Dermis microvascular lymphatic vessel endothelial cell (primary cell): ENCODE results near the gene LRRN2. TPM values are rescaled to one million over a fixed set of nuclear protein-coding genes. Genes with fewer than 3 reads are reported as not detected.

Experiments used
- DNase-seq, 2 donors: peaks; one replicate each; pipeline versions ENCODE4 v3.0.0 to v3.0.0-alpha.2; 2010; ENCODE audit warnings: low read depth in 2 of 2
- total RNA-seq: library from RNA; depleted of rRNA; stranded (reverse); fragments of >200 nt; gene quantifications from 2 replicates; pipeline ENCODE4 v1.2.1, GENCODE V29; 2014

Gene LRRN2
- total RNA-seq, 1 donor from 2014 or later, result 0.13 TPM

- DNase-seq, result no peak
Measured at GRCh38 chr1:204712708-204713430, 27.3 kb upstream of the LRRN2 start.

DNA sequence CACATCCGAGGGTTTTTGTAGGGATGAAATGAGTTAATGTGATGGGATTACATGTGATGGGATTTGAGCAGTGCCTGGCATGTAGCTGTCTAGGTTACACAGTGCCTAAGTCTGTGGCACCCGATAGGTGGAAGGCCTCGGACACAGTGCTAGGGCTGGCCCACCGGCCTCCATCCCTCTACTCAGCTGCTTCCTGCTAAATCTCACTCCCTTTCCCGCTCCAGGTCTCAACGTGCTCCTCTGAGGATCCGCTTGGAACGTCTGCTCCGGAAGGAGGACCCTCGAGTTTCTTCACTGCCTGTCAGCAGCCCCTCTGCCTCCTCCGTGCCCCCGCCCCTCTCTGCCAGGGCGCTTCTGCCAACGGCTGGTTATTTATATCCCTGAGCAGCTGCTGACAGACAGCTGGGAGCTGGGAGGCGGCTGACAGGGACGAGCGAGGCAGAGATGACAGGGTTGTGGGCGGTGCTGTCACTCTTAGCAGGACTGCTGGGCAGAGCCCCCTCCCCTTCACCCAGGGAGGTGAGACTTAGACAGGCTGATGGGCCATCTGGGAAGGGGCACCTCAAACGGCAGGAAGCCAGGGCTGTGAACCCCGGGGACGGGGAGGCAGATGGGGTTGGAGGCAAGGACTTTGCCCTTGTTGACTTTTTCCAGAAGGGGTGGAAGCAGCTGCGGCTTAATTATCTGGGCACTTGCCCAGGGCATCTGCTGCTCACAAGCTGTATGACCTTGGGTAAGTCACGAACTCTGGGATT lies 26.6 kb upstream of the LRRN2 start:
- DNase-seq, result no peak

DNA sequence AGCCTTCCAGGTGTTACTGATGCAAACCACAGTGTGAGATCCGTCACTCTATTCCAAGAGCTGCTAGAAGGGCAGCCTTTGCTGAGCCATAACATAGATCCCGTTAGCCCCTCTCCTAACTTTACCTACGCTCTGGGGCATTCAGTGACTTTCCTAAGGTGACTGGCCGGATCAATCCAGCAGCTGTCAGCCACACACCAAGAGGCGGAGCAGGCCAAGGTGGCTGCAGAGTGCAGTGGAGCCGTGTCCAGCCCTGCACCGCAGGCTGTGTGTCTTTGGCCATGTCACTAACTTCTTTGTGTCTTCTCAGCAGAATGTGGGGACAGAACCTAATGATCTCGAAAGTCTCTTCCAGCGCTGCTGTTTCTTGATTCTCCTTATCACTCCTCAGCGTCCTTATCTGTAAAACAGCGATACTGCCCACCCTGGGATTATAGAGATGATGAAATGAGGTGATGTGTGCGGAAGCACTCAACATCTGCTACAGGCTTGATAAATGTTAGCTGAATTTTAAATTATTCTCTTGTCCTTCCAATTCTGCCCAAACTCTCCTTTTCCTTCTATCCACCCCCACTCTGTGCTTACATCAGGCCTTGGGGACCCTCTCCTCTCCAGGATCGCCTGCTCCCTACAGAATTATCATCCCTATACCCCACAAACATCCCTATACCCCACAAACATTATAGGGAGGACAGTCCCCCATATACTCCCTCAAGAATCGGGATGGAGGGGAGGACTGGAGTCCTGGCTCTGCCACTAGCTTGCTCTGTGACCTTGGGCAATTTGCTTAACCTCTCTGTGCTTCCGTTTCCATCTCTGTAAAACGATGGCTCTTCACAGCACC lies 25.8 kb upstream of the LRRN2 start:
- no peak for DNase-seq

DNA sequence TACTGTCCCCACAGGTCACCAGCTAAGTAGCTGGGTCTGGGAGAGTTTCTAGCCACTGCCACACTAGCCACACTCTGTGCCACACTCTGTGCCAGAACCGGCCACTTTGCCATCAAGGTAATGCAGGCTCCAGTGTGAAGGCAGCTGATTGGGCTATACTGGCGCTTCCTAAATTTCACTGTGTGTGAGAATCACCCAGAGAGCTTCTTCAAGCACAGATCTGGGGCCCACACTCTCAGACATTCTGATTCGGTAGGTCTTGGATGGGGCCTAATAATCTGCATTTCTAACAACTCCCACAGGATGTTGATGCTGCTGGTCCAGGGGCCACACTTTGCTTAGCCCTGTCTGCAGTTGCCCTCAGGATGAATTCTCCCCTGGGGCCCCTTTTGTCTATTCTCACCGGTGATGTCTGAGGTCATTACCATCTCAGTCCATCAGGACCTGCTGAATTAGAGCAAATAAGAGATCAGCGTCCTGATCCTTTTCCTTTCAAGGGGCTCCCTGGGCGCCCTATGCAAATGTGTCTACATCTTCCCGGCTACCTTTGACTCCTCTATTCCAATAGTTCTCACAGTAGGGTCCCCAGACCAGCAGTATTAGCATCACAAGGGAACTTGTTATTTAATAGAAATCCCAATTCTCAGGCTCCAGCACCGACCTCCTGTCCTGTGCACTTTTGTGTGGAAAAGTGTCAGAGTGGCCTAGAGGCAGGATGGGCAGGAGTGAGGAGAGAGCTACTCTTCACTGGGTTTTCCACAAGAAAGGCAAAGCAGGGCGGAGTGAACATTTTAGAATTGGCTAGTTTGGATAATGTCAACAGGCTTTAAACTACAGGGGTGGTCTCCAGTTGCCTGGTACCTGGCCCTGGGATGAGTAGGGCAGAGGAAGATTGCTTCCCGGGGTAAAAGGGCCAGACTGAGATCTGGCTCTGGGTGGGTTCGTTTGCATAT lies 24.7 kb upstream of the LRRN2 start:
- DNase-seq, result no peak

DNA sequence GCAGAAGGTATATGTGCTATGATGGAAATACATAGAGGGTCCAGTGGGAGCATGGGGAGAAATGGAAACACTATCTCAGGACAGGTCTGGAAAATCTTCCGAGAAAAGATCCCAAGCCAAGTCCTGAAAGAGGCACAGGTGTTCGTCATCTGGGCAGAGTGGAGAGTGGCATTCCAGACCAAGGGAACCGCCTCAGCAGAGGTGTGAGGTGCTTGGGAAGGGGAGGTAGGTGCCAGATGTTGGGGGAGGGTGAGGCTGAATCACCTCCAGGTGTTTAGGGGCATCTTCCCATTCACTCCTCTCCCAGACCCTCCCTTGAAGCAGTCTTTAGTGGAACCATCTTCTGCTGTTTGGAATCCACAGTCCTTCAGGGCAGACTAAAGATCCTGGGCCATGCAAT lies 23.5 kb upstream of the LRRN2 start:
- no peak for DNase-seq

- DNase-seq, result no peak
Measured at GRCh38 chr1:204706838-204707509, 21.4 kb upstream of the LRRN2 start.

DNA sequence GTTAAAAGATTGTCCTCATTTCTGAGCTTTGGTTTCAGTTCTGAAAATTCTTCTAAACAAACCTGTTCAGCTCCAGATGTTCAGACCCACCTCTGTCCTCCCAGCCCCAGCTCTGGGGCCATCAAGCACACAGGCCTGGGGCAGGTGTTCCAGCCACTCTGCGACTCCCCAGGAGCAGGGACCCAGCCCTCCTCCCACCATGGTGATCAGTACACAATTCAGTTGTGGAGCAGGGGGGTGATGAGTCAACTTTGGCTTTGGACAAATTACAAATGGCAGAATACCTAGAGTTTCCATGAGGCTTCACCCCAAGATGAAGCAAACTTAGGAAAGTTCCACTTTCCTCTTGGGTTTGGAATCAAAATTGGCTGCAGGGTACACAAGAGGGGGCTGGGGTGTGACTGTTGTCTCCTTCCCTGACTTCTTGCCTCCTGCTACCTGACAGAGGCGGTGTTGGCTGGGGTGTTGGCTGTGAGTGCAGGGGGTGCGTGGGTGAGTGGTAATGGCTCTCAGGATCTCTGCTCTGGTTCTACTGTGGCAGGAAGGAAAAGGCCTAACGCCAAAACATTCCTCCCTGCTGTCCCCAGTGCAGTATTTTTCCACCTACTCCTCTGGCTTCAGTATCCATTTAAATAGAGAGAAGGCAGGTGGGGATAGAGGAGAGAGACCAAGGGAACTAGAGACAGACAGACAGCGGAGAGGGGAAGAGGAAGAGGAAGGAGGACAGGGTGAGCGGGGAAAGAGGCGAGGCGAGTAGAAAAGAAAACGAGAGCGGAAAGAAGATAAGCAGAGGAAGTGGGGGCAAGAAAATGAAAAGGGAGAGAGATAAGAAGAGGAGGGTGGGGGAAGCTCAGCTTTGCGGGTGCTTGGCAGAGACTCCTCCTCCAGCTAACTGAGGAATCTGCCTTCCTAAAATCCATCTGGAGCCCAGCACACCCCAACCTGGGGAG lies 20.6 kb upstream of the LRRN2 start:
- peak in 1 of 2 donors; percentile 32 for DNase-seq

DNA sequence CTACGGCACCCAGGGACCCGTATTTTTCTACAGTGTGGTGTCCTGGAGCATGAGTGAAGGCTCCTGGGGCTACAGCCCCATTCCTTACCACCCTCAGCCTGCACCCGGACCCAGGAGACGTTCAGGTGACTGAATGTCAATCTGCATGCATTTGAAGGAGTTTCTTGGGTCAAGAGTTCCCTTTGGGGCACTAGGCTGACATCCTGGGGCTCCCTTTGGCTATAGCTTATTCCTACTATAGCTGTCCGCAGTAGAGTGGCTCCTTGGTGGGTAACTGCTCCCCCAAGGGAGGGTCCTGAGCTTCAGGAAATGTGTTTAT lies 19.9 kb upstream of the LRRN2 start:
- no peak for DNase-seq

DNA sequence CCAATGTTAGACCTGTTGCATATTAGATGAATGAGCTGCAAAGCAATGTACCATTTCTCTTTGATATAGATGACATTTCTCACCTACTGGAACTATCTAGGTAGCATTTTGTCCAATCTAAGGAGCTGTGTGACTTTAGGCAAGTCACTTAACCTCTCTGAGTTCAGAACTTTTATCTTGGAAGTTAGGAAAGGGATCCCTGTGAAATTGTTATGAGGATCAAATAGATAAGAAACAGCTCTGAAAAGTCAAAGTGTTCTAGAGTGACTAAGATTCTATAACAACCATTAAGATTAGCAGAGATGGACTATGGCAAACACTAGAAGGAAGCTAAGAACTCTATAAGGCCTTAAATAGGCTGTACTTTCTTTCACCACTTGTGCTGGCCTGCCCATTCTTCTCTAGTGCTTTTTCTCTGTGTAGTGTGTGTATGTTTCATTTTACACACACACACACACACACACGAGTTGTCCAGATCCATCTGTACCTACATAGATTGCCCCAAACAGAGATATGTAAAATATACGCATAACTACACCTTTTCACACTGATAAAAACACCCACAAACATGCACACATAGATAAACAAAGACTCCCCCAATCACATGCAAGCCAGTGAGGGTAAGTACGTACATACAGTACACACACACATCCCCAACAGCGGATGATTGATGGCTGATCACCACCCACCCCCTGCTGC lies 19.4 kb upstream of the LRRN2 start:
- DNase-seq, result no peak

DNA sequence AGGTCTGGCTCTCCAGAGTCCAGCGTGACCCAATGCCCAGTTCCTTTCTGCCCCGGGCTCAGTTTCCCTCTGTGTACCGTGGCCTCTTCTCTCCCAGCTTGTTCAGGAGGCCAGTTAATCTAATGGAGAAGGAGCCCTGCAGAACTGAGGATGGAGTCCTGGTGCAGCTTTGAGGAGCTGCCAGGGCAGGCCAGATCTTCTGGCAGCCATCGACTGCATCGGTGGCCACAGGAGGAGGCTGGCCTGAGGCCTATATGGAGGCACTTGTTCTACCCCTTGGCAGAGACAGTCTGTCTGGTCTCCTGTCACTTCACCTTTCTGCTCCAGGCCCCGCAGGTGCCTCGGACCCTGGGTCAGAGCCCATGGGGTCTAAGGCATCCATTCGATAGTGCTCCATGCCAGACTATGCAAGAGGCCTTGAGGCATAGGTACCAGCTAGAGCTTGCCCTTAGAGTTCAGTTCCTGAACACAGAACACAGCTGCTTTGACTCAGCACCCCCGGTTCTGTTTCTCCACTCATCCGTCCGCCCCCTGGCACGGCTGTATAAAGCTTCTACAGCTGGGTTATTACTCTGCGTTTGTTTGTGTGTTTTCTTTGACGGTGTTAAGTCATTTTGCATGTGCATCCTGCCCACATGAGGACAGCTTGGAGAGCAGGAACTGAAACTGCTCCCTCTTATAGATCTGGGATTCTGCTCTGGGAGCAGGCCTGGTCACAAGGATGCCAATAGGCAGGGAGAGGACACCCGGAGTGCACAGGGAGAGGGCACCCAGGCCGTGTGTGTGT lies 18.5 kb upstream of the LRRN2 start:
- no peak for DNase-seq

GRCh38 chr1:204703268-204703664 lies 17.7 kb upstream of the LRRN2 start:
- no peak for DNase-seq

- DNase-seq, result no peak
Measured at GRCh38 chr1:204702552-204703267, 17.2 kb upstream of the LRRN2 start.

- DNase-seq, result no peak
Measured at GRCh38 chr1:204701229-204701628, 15.7 kb upstream of the LRRN2 start.

DNA sequence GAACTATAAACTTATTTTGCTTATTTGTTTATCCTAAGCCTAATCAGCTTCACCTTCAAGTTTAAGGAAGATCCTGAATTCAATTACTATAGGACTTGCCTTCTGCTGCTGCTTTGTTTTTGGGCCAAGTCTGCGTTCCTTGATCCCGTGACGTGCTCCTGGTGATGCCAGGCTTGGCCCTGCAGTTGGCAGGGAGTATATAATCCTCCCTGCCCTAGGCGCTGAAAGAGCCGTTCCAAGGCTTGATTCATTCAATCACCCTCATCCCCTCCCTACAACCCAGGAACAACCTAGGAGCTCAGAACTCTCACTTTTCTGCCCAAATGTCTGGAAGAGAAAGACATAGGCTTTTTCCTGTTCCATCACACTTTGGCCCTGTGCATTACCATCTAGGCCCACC lies 12.4 kb upstream of the LRRN2 start:
- DNase-seq, result no peak

DNA sequence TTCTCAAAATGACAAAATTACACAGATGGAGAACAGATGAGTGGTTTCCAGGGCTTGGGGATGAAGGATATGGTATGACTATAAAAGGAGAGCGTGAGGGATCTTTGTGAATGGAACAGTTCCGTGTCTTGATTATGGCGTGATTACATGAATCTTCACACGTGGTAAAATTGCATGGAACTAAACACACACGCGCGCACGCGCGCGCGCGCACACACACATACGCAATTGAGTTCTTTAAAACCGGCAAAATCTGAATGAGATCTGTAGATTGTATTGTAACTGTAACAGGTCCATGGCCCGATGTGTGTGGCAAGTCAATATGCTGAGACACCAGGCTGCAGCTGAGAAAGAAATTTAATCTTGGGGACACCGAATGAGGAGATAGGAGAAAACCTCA lies 11.1 kb upstream of the LRRN2 start:
- DNase-seq, result no peak

- no peak for DNase-seq
Measured at GRCh38 chr1:204695692-204696091, 10.2 kb upstream of the LRRN2 start.

DNA sequence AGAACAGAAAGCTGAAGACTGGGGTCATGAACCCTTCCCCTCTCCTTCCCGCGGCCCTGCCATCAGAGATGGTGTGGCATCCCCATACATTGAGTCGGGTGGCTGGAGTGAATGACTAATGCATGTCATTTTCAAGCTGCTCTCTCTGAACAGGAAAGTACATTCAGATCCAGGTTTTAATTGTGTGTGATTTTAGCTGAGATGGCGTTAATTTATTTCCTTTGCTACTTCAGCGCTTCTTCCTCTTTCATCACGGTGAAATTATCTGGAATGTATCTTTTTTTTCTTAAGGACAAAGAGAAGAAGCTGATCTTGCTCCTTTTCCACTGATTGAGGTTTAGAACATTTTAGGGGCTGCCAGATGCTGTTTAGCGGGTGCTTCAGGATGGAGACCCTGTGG lies 8.6 kb upstream of the LRRN2 start:
- no peak for DNase-seq
